ENCODE results near the gene PRKCH.

Gene PRKCH

DNA sequence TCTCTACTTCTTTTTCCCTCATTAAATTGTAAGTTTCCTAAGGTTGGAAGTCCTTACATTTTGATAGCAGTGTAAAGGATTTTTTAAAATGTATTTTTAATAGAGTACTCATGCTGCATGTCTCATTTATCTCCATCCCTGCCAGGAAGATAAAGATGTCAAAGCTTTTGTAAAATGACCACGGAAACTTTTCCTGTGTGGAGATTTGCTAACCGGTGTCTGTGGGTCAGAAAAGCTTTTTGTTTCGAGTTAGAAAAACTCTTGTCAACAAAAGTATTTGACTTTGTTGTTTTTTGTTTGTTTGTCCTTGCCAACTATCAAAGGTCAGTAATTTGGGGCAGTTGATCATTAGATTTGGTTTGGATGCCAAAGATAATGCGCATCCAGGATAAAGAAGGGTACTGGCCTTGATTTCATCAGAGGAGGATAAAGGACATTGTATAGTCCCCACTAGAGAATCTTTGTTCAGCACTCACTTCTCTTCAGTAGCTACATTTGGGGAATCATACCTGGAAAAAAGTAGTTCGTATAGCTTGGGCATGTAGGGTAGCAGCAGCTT is 217.2 kb downstream of the PRKCH start:
- DNase-seq: no peak

DNA sequence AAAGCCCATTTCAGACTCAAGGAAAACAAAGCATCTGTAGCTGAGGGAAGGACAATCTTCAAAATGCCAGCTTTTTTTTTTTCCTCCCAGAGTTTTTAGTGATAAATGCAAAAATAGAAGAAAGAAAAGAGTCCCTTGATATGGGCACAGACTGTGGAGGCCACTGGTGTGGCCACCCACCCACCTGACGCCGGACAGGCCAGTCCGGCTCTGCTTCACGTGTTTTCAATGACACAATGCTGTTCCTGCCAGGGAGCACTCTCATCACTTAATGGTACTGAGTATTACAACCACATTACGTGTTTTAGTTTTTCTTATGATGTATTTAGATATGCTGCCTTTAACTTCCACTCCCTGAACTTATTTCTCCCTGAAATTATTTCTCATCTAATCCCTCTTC is 218.3 kb downstream of the PRKCH start:
- DNase-seq: no peak

DNA sequence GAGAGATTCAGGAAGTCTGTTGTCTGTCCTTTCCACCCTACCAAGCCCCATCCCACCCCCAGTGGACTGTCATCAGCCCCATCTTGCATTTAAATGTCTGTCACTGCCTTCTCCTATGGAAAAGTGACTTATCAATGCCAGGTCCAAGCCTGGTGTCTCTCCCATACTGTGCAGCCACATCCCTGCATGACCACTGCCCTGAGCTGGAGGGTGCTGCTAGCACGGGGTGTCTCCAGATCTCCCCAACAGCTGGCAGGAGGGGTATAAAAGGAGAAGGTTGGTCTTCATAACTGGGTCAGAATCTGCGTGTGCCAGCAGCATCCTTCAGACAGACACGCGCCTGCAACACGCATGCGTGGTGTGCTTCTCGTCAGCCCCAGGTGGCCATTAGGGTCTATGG is 219.6 kb downstream of the PRKCH start:
- no peak for DNase-seq

DNA sequence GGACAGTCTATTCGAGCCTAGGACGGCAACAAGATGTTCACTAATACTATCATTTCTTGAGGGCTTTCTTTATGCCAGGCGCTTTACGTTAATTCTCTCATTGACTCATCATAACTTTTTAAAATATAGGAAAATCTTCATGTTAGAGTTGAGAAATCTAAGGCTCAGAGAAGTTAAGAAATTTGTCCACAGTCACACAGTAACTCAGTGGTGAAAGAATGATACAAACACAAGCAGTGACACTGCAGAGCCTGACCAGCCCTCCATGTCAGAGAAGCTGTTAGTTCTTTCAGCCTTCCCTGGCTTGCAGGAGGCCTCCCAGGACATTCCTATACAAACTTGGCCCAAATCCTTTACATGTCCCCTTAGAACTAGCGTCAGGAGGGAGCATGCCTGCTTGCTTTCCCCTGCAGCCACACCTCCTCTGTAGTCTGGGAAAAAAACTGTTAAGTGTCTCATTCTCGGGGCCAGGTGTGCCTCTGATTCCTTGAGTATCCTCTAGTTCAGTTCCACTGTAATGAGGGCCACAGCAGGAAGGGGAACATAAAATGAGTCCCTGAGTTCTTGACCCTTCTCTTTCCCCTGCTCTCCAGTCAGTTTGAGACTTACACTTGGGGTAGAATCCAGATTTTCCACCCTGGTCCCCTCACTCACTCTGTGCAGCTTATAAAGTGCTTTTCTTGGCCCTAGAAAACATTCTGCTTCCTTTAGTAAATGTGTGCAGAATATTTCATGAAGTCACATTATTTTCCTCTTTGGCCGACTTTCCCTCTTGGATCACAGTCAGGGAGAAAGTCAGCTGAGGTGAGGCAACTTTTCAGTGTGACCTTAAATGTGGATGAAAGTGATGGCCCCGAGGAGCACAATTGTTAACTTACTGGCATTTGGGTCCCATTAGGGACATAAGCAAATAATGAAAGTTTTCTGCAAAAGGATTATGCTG is 221.7 kb downstream of the PRKCH start:
- DNase-seq: no peak

DNA sequence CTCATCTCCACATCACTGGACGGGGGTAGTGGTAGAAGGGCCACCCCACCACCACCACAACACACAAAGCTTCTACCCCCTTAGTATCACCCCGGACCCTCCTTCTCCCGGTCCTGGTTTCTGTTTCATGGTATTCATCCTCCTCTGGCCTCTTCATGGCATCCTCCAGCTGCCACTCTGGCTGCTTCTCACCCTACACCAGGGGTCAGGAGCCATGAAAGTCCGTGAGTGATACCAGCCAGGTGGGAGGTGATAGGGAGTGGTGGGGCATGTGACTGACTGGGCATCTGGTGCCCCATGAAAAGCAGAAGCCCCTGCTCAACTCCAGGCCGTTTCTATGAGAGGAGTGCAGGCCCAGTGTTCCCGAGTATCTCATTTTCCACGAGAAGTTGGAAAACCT is 222.6 kb downstream of the PRKCH start:
- DNase-seq: no peak

DNA sequence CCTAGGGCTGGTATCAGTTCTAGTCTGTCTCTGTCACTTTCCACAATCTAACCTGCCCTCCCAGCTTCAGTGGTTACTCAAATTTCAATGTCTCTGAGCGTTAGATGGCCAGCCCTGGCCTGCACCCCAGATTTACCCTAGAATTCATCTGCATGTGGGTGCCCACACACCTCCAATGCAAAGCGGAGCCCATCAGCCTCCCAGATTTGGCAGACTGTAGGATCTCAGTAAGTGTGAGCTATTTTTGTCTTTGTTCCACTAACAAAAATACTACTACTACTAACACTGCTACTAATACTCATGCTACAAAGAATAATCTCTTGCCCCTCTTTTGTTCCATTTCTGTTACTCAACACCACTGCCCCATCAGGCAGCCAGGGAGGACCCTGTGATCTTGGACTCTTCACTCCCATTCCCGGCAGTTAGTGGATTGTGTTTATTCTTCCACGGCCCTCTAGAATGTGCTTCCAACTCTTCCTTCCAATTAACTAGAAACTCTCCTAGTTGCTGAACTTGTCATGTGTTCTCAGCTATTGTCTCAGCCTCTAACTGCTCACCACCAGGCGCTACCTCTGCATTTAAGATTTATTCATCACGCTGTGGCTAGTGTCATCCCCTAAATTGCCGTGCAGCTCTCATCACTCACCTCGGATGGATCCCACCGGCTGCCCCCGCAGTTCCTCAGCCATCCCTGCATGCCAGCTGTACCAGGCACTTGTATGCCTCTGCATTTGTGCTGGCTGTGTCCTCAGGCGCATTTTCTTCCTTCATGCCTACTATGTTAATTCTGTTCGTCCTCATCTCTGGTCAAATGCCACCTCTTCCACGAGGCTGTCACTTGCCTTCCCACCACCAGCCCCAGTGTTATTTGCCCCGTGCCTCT is 223.3 kb downstream of the PRKCH start:
- no peak for DNase-seq

DNA sequence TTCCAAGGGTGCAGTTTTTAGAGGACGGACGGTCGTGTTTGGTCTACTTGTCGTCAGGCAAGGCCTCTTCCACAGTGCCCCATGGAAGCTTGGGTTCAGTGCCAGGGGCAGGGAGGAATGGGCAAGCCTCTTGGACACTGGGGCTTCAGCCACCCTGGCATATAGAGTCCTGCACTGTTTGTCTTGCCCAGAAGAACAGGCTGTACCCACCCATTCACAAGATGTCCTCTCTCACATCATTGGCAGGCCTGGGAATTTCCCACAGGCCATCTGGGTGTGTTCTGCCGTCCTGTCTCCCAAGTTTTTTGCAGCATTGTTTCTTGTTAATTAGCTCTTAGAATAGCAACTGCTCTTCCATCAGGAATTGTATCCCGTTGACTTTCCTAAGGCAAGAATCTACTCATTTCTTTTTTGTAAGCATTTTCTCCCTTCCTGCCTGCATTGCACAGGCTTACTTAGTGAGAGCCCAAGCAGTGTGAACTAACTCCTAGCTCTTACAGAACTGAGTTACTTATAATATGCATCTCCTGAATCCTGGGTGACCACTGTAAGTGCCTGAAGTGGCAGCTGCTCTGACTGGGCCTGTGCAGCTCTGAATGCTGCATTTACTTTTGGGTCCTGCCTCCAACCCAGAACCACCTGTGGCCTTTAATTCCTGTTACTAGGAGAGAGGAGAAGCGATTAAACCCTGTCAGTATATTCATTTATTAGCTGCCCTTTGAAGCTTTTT is 224.5 kb downstream of the PRKCH start:
- DNase-seq: no peak

DNA sequence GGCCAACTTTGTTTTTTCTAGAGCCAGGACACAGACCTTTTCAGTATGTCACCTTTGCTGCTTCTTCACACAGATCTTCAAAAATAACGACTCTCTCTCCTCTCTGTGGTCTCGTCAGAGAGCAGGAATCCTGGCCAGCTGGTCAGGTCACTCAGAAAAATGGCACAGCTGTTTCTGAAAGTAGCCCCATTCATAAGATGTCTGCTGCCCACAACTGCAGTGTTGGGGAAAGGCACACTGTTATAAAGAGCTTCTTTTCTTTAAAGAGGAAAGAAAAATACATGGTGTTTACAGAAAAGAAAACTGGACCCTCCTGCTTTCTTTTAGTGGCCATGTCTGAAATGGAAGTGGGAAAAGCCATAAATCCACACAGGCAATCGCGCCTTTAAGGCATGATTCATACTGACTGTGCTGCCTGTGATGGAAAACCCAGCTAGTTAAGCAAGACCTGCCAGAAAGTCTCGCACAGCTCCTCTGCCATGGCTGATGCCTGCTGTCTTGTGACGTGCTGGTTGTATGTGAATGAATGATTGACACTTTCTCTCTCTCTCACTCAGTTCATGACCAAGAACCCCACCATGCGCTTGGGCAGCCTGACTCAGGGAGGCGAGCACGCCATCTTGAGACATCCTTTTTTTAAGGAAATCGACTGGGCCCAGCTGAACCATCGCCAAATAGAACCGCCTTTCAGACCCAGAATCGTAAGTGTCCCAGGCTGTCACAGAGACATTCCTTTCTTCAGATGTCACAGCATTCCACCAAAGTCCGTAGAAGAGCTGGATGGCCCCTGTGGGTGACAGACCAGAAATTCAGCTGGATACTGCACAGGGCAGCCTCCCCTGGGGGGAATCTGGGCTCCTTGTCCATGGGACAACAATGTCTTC is 226.0 kb downstream of the PRKCH start:
- DNase-seq: peak; percentile 70

DNA sequence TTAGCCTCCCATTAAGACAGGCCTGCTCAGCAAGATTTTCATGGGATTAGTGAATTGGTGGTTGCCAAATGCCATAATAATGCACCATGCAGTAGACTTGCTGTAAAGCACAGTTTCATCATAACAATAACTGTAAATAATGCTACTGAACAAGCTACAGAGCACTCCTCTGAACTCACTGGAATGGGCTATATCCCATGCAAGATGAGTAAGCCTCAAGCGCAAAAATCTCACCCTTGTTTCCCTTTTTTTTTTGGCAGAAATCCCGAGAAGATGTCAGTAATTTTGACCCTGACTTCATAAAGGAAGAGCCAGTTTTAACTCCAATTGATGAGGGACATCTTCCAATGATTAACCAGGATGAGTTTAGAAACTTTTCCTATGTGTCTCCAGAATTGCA is 228.0 kb downstream of the PRKCH start:
- DNase-seq: no peak

DNA sequence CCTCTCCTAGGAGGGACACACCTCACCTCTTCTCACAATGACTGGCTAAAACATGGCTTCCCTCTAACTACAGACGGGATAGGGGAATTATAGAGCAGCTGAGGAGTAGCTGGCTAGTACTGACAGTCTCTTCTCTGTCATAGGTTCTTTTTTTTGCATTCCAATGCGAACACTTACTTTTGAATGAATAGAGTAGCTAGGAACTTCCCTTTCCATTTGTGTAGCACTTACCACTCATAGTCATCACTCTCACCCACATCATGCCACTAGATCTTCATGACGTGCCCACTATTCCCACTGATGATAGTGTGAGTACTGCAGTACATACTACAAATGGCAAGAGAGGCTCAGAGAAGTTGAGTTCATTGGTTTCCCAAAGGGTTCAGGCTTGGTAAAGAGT is 230.0 kb downstream of the PRKCH start:
- no peak for DNase-seq

DNA sequence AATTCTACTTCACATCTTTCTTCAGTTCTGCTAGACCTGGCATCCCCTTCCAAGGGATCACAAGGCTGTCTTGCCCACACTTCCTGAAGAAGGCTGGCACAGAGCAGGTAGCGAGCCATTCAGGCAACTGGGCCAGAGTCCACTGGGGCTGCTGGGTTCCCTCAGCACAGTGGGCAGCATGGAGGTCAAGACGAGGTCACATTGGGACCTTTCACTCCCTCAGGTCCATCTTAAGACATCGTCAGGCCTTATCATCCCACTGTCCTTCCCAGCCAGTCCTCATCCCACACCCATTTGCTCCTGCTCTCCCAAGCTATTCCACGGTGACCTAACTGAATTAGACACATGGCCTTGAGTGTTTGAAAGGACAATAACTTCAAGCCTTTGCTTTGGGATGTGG is 230.9 kb downstream of the PRKCH start:
- no peak for DNase-seq

DNA sequence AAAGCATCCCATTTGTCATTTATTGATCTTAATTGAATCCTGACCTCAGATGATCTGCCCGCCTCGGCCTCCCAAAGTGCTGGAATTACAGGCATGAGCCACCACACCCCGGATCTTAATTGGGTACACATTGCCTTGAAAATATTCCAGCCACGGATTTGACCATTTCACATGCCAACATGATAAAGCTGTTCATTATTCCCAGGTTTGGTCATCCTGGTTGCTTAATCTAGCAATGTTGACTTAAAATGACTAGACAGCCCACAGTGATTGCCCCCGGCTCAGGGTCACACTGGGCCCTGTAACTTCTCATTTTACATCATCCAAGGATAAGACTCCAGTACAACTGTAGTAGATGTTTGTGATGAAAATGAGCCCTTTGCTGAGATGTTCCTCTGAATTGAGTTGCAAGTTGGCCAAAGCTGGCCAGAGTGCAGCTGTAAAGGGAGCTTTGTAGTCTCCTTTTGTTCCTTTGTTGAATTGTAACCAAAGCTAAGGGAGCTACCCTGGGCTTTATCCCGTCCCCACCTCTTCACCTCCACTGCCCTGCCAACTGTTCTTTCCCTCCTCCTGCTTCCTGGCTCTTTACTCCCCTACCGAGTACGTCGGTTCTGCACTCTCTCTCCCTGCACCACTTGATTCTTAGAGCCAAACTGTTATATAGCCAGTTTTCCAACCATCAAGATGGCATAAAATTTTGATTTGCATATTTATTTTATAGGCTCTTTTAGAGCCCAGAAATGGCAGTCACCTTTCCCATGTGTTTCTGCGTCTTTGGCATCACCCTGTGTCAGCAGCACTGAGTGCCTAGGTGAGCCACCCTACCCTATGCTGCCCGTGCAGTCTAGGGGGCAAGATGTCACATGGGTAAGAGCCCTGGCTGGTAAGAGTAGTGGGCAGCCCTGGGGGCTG is 232.6 kb downstream of the PRKCH start:
- peak; percentile 78 for DNase-seq

DNA sequence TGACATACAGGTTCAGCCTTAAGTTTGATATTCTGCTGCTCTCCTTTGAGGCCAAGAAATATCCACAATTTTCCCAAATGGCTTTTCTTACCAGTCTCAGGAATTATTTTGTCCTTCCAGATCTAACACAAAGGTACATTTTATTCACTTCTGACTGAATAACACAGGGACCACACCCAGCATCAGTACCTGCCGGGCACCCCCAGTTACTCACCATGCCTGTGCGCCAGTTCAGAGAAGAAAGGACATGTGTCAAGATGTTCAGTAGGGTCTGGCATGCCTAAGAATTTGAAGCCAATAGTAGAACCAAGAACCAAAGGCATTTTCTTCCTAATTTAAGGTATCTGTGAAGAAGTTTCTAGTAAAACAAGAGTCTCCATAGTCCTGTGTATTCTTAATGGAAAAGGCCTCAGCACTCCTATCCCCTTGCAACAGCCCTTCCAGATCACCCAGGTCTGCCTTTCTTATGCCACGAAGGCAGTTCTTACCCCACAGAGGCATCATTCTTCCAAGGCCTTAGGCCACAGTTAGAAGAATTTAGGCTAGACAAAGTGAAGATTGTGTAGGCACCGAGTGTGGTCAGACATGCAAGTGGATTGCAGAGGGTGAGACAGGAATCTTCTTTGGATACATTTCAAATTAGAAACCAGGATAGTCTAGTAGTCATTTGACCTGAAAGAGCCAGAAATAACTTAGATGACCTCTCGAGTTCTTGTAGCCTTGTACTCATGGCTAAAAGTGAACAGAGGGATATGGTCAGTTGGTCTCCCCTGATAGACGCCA is 233.9 kb downstream of the PRKCH start:
- DNase-seq: no peak

DNA sequence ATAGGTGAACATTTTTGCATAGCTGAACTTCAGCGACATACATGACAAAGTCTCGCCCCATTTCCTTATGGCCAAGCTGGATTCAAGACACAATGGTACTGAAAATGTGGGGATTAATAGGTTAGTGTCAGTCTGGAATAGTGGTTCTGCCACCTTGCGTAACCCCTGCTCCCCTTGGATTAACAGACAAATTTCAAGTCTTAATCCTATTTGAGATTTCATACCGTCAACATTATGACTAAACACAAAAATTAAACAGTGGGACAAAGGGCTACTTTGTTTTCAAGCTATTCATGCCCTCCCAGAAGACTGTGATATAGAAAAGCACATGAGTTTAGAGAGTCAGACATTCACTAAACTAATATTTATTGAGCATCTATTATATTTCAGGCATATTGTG is 235.1 kb downstream of the PRKCH start:
- DNase-seq: no peak

DNA sequence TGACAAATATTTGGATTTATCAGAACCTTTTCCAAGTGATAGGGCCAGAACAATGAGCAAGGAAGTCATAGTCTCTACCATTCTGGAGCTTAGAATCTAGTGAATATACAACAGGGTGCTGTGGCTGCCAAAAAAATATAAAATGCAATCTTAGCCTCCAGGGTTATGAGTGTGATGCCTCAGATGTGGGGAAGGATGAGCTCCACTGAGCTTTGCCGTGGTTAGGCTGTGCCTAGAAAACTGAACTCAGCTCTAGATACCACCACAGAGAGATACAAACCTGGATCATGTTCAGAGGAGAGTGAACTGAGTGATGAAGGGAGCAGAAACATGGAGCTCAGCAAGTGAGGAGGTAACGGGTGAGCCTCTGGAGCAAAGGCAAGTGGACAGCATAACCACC is 235.9 kb downstream of the PRKCH start:
- DNase-seq: no peak

DNA sequence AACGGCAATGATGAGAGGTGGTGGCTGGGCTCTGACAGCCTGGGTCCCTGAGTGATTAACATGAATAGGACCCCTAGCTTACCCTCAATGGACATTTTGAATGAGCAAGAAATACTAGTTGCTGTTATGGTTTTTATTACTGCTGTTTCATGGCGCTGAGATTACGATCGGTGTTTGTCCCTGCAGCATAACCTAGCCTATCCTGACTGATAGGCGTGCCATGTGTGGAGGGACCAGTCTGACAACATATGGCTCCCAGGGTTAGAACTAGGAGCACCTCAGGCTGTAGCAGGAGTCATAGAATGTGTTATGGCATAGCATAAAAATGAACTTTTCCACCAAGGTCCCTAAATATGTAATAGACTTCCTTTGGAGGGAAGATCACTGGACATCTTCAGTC is 236.5 kb downstream of the PRKCH start:
- DNase-seq: no peak

DNA sequence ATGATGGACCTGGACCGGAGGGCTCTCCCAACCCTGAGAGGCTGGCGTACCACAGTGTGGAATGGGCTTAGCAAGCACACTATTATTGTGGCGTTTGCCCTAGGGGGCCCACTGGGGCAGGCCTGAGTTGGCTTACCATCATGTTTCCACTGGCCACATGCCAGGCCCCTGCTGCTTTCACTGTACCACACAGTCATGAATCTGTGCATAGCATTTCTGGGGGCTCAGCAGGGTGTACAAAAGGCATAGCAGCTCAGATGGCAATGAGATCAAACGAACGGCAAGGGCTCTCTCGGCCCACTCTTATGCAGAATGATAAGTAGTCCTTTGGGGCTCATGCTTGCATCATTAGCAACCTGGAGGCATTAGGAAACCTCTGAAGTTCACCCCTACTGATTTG is 236.9 kb downstream of the PRKCH start:
- DNase-seq: no peak

DNA sequence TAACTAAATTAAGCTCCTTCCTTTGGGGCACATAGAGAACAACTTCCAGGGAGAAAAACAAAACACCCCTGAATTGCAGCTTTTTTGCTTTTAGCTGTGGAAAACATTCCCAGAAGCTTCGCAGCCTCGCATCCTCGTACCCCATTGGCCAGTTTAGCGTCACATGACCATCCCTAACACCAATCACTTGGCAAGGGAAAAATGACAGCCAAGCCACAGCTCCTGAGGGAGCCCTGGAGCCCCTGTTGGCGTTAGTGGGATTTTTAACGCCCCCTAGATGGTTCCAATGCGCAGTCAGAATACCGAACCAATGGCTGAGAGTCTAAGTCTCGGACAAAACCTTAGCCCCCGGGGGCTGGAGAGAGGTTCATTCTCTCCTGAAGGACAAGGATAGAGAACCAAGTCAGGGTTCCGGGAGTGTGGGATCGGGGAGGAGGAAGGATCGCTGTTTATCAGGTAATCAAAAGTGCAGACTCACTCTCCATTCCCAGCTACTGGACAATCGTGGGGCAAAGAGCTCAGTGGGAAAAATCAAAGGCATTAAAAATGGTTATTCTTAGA is 238.3 kb downstream of the PRKCH start:
- no peak for DNase-seq

DNA sequence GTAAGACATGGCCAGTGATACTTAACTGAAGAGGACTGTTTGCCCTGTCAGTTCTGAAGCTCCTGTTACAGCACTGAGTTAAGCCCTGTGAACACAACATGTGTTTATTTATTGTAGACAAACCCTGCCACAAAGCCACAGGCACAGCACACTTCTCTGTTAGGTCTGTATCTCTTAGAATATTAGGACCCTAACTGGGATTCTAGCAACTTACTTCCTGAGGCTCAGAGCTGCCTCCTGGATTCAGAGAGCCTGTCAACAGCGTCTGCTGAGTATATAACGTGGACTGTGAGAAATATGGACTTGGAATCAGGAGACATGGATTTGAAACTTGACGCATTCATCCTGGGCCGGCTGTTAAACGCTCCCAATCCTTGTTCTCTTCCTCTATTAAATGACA is 238.9 kb downstream of the PRKCH start:
- DNase-seq: no peak

DNA sequence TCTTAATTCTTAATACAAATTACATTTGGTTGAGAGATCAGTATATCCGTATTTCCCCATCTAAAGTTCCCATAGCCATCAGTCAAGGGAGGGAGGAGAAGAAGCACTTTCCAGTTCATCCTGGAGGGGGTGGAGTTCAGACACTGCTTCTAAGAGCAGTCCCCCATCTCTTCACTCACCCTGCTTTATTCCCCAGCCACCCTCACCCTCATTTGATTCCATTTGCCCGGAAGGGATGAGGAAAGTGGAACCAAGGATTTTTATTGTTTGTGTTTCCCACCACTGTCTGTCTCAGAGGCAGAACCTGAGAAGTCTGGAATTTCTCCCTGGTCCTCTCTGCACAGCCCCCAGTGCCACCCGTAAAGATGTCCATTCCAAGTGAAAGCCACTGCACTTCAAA is 239.7 kb downstream of the PRKCH start:
- peak; percentile 63 for DNase-seq
